Transverse colon (tissue), 4 donors: Measurements from ENCODE around the gene CCR1. TPM values are rescaled to one million over a fixed set of nuclear protein-coding genes. Genes with fewer than 3 reads are reported as not detected.

ENCODE experiments used
- DNase-seq: peaks from one replicate; pipeline ENCODE4 v3.0.0-alpha.2; 2019
- H3K27ac ChIP-seq, 4 donors: fragments of 200-600 bp; sonication (generic); 2 replicates each; pipeline ENCODE4 v1.5.1; 2016 to 2018; ENCODE audit warnings: inconsistent platforms in 4 of 4
- H3K27me3 ChIP-seq: fragments of 200-600 bp; sonication (generic); 2 replicates; pipeline ENCODE4 v1.5.1; 2017; ENCODE audit warnings: inconsistent platforms
- H3K36me3 ChIP-seq, 4 donors: fragments of 200-600 bp; sonication (generic); 2 replicates each; pipeline ENCODE4 v1.5.1; 2017 to 2019; ENCODE audit warnings: inconsistent platforms in 4 of 4
- H3K4me1 ChIP-seq, 4 donors: fragments of 200-600 bp; sonication (generic); 2 replicates each; pipeline ENCODE4 v1.5.1; 2017 to 2020; ENCODE audit warnings: inconsistent platforms in 4 of 4
- H3K4me3 ChIP-seq, 4 donors: fragments of 200-600 bp; sonication (generic); 1 replicate in 1 of 4; 2 replicates in 3 of 4; pipeline versions ENCODE4 v1.5.1 to v1.6.1; 2017 to 2019; ENCODE audit warnings: inconsistent platforms in 4 of 4
- H3K9me3 ChIP-seq, 2 donors: fragments of 200-600 bp; sonication (generic); 2 replicates each; pipeline ENCODE4 v1.5.1; 2017 to 2019; ENCODE audit warnings: inconsistent platforms in 2 of 2
- EP300 ChIP-seq: sonication (generic); formaldehyde crosslinking; IDR thresholded peaks from one replicate; pipeline ENCODE4 v1.6.1; 2017; ENCODE audit warnings: antibody characterized with exemption, low read depth
- POLR2A ChIP-seq: fragments of 450-650 bp; IDR thresholded peaks from one replicate; pipeline ENCODE4 v1.6.1; 2016; ENCODE audit warnings: antibody characterized with exemption, mild to moderate bottlenecking, moderate library complexity
- POLR2AphosphoS5 ChIP-seq, 3 donors: sonication (generic); formaldehyde crosslinking; IDR thresholded peaks; one replicate each; pipeline ENCODE4 v1.6.1; 2016; ENCODE audit warnings: antibody characterized with exemption in 3 of 3
- whole genome bisulfite sequencing, 2 donors: methylation state at CpG; one replicate each; pipeline ENCODE4 v1.1.5; 2018; ENCODE audit warnings: low coverage in 1 of 2; 5-methylcytosine and 5-hydroxymethylcytosine counted together
- in situ Hi-C, 4 donors: fragments of 200-750 bp; cut with MboI; loops; one replicate each; pipeline versions ENCODE4 v1.15.0 to v1.15.1; 2017; ENCODE audit warnings: low sequenced_read_pairs in 3 of 4, low pct_ligation_motif_present in 1 of 4, low pct_unique_long_range_greater_than_20kb in 1 of 4
- intact Hi-C: fragments of 100-400 bp; cut with DNase I; formaldehyde crosslinking; loops from one replicate; pipeline ENCODE4 v1.15.1; 2023; ENCODE audit warnings: low total_unique reads
- total RNA-seq, 4 donors: library from RNA; depleted of rRNA; stranded (reverse); fragments of >200 nt; gene quantifications; one replicate each; pipeline ENCODE4 v1.1.0, GENCODE V29; 2016
- TF ChIP-seq, protein P1 (sequence below), 5 experiments: fragments of 200-600 bp in 3 of 5; fragments of 450-650 bp in 2 of 5; sonication (generic) in 3 of 5; IDR thresholded peaks; 1 replicate in 2 of 5; 2 replicates in 3 of 5; pipeline ENCODE4 v1.5.1; 2016 to 2017; ENCODE audit warnings: antibody characterized with exemption in 5 of 5, inconsistent platforms in 3 of 5, mild to moderate bottlenecking in 2 of 5, moderate library complexity in 1 of 5

CCR1 gene
- total RNA-seq, 4 donors from 2014 or later = 1.9 to 4.4 (median 3.3) TPM; not detected in 1

DNA sequence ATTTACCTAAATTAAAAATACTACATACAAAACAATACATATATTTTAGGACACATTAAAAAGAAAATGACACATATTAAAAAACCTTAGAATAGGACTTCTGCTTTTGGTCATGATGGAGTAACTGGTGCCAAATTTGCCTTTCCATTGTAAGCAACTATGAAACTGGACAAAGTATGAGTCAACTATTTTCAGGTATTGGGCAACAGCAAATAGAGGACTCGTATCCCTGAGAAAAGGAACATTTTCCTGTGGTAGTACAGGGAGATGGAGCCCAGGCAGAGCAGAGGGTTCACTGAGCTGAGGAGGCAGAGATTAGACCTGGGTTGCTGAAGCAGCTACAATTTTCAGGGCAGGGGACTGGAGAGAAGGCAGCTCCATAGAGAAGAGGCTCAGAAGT lies 14.7 kb downstream of the CCR1 start:
- intact Hi-C loops (no loop called here), in situ Hi-C loops (no loop called here)
- WGBS, 2 donors = 63 to 70% methylated on average over 1 of the region's 1 CpG
- no peaks in the 10 kb centered on the region for H3K27me3 ChIP-seq
- no peaks in the 10 kb centered on the region for H3K4me1 ChIP-seq
- no peak for DNase-seq
- no peak overlapping the region for H3K27ac ChIP-seq
- H3K36me3 ChIP-seq = no peaks in the 10 kb centered on the region
- peaks cover 5 to 9% of the 10 kb centered on the region in 2 donors for H3K9me3 ChIP-seq
- no peak overlapping the region for H3K4me3 ChIP-seq
- TF ChIP-seq POLR2A (no peak), POLR2AphosphoS5 (IDR thresholded peaks at IDR 0.05) (no peak)
- TF ChIP-seq, protein P1, sequence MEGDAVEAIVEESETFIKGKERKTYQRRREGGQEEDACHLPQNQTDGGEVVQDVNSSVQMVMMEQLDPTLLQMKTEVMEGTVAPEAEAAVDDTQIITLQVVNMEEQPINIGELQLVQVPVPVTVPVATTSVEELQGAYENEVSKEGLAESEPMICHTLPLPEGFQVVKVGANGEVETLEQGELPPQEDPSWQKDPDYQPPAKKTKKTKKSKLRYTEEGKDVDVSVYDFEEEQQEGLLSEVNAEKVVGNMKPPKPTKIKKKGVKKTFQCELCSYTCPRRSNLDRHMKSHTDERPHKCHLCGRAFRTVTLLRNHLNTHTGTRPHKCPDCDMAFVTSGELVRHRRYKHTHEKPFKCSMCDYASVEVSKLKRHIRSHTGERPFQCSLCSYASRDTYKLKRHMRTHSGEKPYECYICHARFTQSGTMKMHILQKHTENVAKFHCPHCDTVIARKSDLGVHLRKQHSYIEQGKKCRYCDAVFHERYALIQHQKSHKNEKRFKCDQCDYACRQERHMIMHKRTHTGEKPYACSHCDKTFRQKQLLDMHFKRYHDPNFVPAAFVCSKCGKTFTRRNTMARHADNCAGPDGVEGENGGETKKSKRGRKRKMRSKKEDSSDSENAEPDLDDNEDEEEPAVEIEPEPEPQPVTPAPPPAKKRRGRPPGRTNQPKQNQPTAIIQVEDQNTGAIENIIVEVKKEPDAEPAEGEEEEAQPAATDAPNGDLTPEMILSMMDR (IDR thresholded peaks at IDR 0.05) = no peak

DNA sequence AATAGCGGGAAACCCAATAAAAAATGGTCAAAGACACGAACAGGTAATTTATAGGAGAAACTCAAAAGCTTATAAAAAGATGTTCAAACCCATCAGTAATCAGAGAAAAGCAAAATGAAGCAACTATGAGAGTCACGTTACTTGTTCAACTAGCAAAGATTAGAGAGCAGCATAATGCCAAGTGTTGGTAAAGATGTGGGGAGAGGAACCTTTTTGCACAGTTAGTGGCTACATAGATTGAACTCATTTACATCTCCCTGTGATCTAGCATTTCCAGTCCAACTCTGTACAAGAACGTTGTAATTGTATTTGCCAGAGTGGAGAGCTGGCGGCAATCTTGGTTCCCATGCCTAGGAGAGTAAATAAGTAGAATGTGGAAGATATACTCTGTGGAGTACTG lies 15.2 kb downstream of the CCR1 start:
- WGBS, 2 donors = 76 to 87% methylated on average over 5 of the region's 5 CpGs
- no peak for DNase-seq
- in situ Hi-C loops (no loop called here), intact Hi-C loops (no loop called here)
- Histone ChIP-seq H3K27me3 (no peaks in the 10 kb centered on the region), H3K4me3 (no peak overlapping the region), H3K4me1 (no peaks in the 10 kb centered on the region), H3K9me3 (peaks cover 1 to 9% of the 10 kb centered on the region in 2 donors), H3K27ac (no peak overlapping the region), H3K36me3 (no peaks in the 10 kb centered on the region)
- no peak for TF ChIP-seq POLR2AphosphoS5 (IDR thresholded peaks at IDR 0.05)
- TF ChIP-seq, protein P1 (IDR thresholded peaks at IDR 0.05) = no peak
- no peak for TF ChIP-seq EP300
- TF ChIP-seq POLR2A = no peak

DNA sequence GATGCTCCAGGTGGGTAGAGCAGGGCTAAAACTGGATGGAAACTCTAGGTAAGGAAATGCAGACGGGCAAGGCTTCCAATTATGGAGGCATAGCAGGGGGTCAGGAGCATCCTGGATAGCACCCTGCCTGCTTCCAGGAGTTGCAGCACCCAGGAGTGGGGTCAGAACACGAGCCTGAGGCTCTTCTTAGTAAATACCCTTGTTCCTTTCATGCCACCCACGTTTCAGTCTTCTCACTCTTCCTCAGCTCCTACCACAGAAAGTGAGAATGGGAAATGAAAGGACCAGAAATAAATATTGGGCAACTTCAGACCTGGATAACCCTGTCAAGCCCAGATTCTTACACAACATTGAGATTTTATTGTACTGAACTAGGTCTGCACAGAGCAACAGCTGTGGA lies 16.4 kb downstream of the CCR1 start:
- H3K4me1 ChIP-seq = peaks cover 0 to 7% (median 0%) of the 10 kb centered on the region in 4 donors
- no peaks in the 10 kb centered on the region for H3K36me3 ChIP-seq
- peaks cover 0 to 9% of the 10 kb centered on the region in 2 donors for H3K9me3 ChIP-seq
- H3K4me3 ChIP-seq = no peak overlapping the region
- intact Hi-C loops = no loop called here
- no peak for TF ChIP-seq EP300
- TF ChIP-seq POLR2AphosphoS5 (IDR thresholded peaks at IDR 0.05) = no peak
- TF ChIP-seq, protein P1 (IDR thresholded peaks at IDR 0.05) = no peak
- TF ChIP-seq POLR2A = no peak
- WGBS, 2 donors = 33 to 37% methylated on average over 2 to 3 of the region's 3 CpGs
- H3K27ac ChIP-seq = no peak overlapping the region
- in situ Hi-C loops = no loop called here
- DNase-seq = no peak
- no peaks in the 10 kb centered on the region for H3K27me3 ChIP-seq

DNA sequence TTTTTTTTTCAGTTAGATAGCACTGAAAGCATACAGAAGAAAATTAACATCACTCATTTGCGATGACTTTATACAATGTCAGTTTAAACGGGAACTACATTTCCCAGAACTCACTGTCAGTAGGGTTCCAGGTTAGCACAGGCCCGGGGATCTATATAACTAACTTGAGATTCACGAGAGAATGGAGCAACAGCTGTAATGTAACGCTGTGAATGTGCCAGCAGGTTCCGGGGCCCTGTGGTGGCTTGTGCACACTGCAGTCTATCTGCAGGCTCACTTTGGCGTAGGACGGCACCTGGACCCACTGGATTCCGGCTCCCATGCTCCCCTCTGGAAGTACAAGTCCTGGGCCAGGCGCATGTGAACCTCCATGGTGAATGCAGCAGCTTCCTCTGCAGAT lies 19.4 kb downstream of the CCR1 start:
- no peak for DNase-seq
- no peaks in the 10 kb centered on the region for H3K9me3 ChIP-seq
- TF ChIP-seq POLR2A = no peak
- TF ChIP-seq EP300 = no peak
- TF ChIP-seq POLR2AphosphoS5 (IDR thresholded peaks at IDR 0.05) = no peak
- TF ChIP-seq, protein P1 (IDR thresholded peaks at IDR 0.05) = no peak
- 94 to 100% methylated on average over 2 to 10 of the region's 10 CpGs for WGBS, 2 donors
- H3K36me3 ChIP-seq = no peaks in the 10 kb centered on the region
- intact Hi-C loops = no loop called here
- H3K27ac ChIP-seq = no peak overlapping the region
- H3K4me1 ChIP-seq = peaks cover 0 to 12% (median 0%) of the 10 kb centered on the region in 4 donors
- no peaks in the 10 kb centered on the region for H3K27me3 ChIP-seq
- in situ Hi-C loops = no loop called here
- H3K4me3 ChIP-seq = no peak overlapping the region
